ENCODE measurements around the gene CDKN2B-AS1. TPM values are rescaled to one million over a fixed set of nuclear protein-coding genes. Genes with fewer than 3 reads are reported as not detected.

The CDKN2B-AS1 gene
- total RNA-seq, 4 donors from 2014 or later = 0.42 to 3.9 (median 0.69) TPM; not detected in 1

GRCh38 chr9:21996858-21997257 lies 2.3 kb downstream of the CDKN2B-AS1 start:
- peaks cover 0 to 20% (median 0%) of the 10 kb centered on the region in 3 donors for H3K4me1 ChIP-seq
- no peaks in the 10 kb centered on the region for H3K9me3 ChIP-seq
- ATAC-seq = no peak
- TF ChIP-seq POLR2A (IDR thresholded peaks at IDR 0.05) = no peak
- TF ChIP-seq EP300 (IDR thresholded peaks at IDR 0.05) = no peak
- no peak for TF ChIP-seq POLR2AphosphoS5 (IDR thresholded peaks at IDR 0.05)
- no peak for TF ChIP-seq CTCF (IDR thresholded peaks at IDR 0.05)
- no peak overlapping the region for H3K4me3 ChIP-seq
- H3K27ac ChIP-seq = no peak overlapping the region
- H3K27me3 ChIP-seq = peaks cover 18% of the 10 kb centered on the region
- 89 to 91% methylated on average over 5 of the region's 5 CpGs for WGBS, 2 donors (ENCODE audit: low coverage in 1 of 2)
- H3K36me3 ChIP-seq = no peaks in the 10 kb centered on the region

- Histone ChIP-seq H3K27me3 (peaks cover 17% of the 10 kb centered on the region), H3K4me1 (peaks cover 0 to 20% (median 0%) of the 10 kb centered on the region in 3 donors), H3K9me3 (no peaks in the 10 kb centered on the region), H3K27ac (no peak overlapping the region), H3K36me3 (no peaks in the 10 kb centered on the region), H3K4me3 (no peak overlapping the region)
- no peak for ATAC-seq
- TF ChIP-seq EP300 (IDR thresholded peaks at IDR 0.05) (no peak), CTCF (IDR thresholded peaks at IDR 0.05) (no peak), POLR2A (IDR thresholded peaks at IDR 0.05) (no peak), POLR2AphosphoS5 (IDR thresholded peaks at IDR 0.05) (no peak)
- 93% methylated on average over 1 of the region's 1 CpG; no CpG with 5 or more reads in 1 of the 2 donors for whole genome bisulfite sequencing, 2 donors (ENCODE audit: low coverage in 1 of 2)
Observed at GRCh38 chr9:21997480-21997879, 2.9 kb downstream of the CDKN2B-AS1 start.

- peaks cover 0 to 20% (median 0%) of the 10 kb centered on the region in 3 donors for H3K4me1 ChIP-seq
- no peak overlapping the region for H3K27ac ChIP-seq
- H3K4me3 ChIP-seq = no peak overlapping the region
- H3K36me3 ChIP-seq = no peaks in the 10 kb centered on the region
- TF ChIP-seq CTCF (IDR thresholded peaks at IDR 0.05) (no peak), POLR2AphosphoS5 (IDR thresholded peaks at IDR 0.05) (no peak), EP300 (IDR thresholded peaks at IDR 0.05) (no peak), POLR2A (IDR thresholded peaks at IDR 0.05) (no peak)
- peaks cover 15% of the 10 kb centered on the region for H3K27me3 ChIP-seq
- no peak for ATAC-seq
- 75 to 88% methylated on average over 2 of the region's 2 CpGs for WGBS, 2 donors (ENCODE audit: low coverage in 1 of 2)
- no peaks in the 10 kb centered on the region for H3K9me3 ChIP-seq
Observed at GRCh38 chr9:21998026-21998425, 3.4 kb downstream of the CDKN2B-AS1 start.

GRCh38 chr9:22002038-22002437 lies 7.4 kb downstream of the CDKN2B-AS1 start:
- ATAC-seq = no peak
- H3K4me3 ChIP-seq = no peak overlapping the region
- peaks cover 46% of the 10 kb centered on the region for H3K27me3 ChIP-seq
- H3K9me3 ChIP-seq = no peaks in the 10 kb centered on the region
- 72 to 83% methylated on average over 1 of the region's 1 CpG for WGBS, 2 donors (ENCODE audit: low coverage in 1 of 2)
- H3K36me3 ChIP-seq = peaks cover 0 to 10% of the 10 kb centered on the region in 2 donors
- H3K4me1 ChIP-seq = peaks cover 0 to 4% (median 0%) of the 10 kb centered on the region in 3 donors
- no peak overlapping the region for H3K27ac ChIP-seq
- no peak for TF ChIP-seq POLR2A (IDR thresholded peaks at IDR 0.05)
- no peak for TF ChIP-seq EP300 (IDR thresholded peaks at IDR 0.05)
- TF ChIP-seq CTCF (IDR thresholded peaks at IDR 0.05) = no peak
- no peak for TF ChIP-seq POLR2AphosphoS5 (IDR thresholded peaks at IDR 0.05)

- H3K36me3 ChIP-seq = peaks cover 0 to 10% of the 10 kb centered on the region in 2 donors
- no peak overlapping the region for H3K4me3 ChIP-seq
- 54 to 73% methylated on average over 6 to 14 of the region's 25 CpGs for WGBS, 2 donors (ENCODE audit: low coverage in 1 of 2)
- H3K9me3 ChIP-seq = no peaks in the 10 kb centered on the region
- no peak for ATAC-seq
- TF ChIP-seq POLR2AphosphoS5 (IDR thresholded peaks at IDR 0.05) (no peak), POLR2A (IDR thresholded peaks at IDR 0.05) (no peak), CTCF (IDR thresholded peaks at IDR 0.05) (no peak), EP300 (IDR thresholded peaks at IDR 0.05) (no peak)
- H3K27me3 ChIP-seq = peaks cover 51% of the 10 kb centered on the region
- H3K27ac ChIP-seq = no peak overlapping the region
- peaks cover 3 to 17% (median 3%) of the 10 kb centered on the region in 3 donors for H3K4me1 ChIP-seq
Observed at GRCh38 chr9:22005021-22005701, 10.6 kb downstream of the CDKN2B-AS1 start.
